Prostate gland (tissue), 2 donors: Measurements from ENCODE around the gene RAB13. TPM values are rescaled to one million over a fixed set of nuclear protein-coding genes. Genes with fewer than 3 reads are reported as not detected.

Source experiments
- DNase-seq: peaks from one replicate; pipeline ENCODE4 v3.0.0-alpha.2; 2019; ENCODE audit warnings: low spot score
- H3K27ac ChIP-seq, 2 donors: fragments of 200-600 bp; sonication (generic); 2 replicates each; pipeline ENCODE4 v1.5.1; 2017 to 2019
- H3K27me3 ChIP-seq: fragments of 200-600 bp; sonication (generic); replicated peaks from 2 replicates; pipeline ENCODE4 v1.5.1; 2019; ENCODE audit not compliant: insufficient read depth
- H3K36me3 ChIP-seq, 2 donors: fragments of 200-600 bp; sonication (generic); 1 replicate in 1 of 2; 2 replicates in 1 of 2; pipeline versions ENCODE4 v1.5.1 to v1.8.1; 2017 to 2019
- H3K4me1 ChIP-seq: fragments of 200-600 bp; sonication (generic); replicated peaks from 2 replicates; pipeline ENCODE4 v1.5.1; 2019
- H3K4me3 ChIP-seq, 2 donors: fragments of 200-600 bp; sonication (generic); 2 replicates each; pipeline ENCODE4 v1.5.1; 2017 to 2019
- H3K9me3 ChIP-seq: fragments of 200-600 bp; sonication (generic); 2 replicates; pipeline ENCODE4 v1.5.1; 2017
- CTCF ChIP-seq, 4 experiments: fragments of 200-600 bp in 2 of 4; fragments of 450-650 bp in 2 of 4; sonication (generic) in 2 of 4; IDR thresholded peaks; 1 replicate in 3 of 4; 2 replicates in 1 of 4; pipeline ENCODE4 v1.5.1; 2016 to 2019; ENCODE audit warnings: antibody characterized with exemption in 4 of 4, mild to moderate bottlenecking in 2 of 4, moderate library complexity in 2 of 4
- POLR2A ChIP-seq: fragments of 450-650 bp; IDR thresholded peaks from one replicate; pipeline ENCODE4 v1.6.1; 2016; ENCODE audit warnings: antibody characterized with exemption, mild to moderate bottlenecking
- POLR2AphosphoS5 ChIP-seq: sonication (generic); formaldehyde crosslinking; IDR thresholded peaks from one replicate; pipeline ENCODE4 v1.6.1; 2017; ENCODE audit warnings: antibody characterized with exemption
- WGBS: methylation state at CpG from one replicate; pipeline ENCODE4 v1.1.5; 2018; 5-methylcytosine and 5-hydroxymethylcytosine counted together
- intact Hi-C: fragments of 100-400 bp; cut with DNase I; formaldehyde crosslinking; loops from one replicate; pipeline ENCODE4 v1.14.2; 2022
- total RNA-seq, 2 donors: library from RNA; depleted of rRNA; stranded (reverse); fragments of >200 nt; gene quantifications; one replicate each; pipeline ENCODE4 v1.1.0, GENCODE V29; 2016

The RAB13 gene
- total RNA-seq, 2 donors from 2014 or later, result 49.1 to 49.3 TPM

GRCh38 chr1:153977250-153978240 is 8.6 kb downstream of the RAB13 start, which contains the start of gene JTB:
Gene JTB (minus strand): TSS chr1:153977674. CDS start chr1:153977252, 422 bp downstream.
- TF ChIP-seq POLR2AphosphoS5 (peak; percentile 84), POLR2A (peak; percentile 92), CTCF (IDR thresholded peaks at IDR 0.05) (peak in 2 of 4 experiments; percentile 16 to 25)
- peak; percentile 93 for DNase-seq
- H3K4me3 ChIP-seq, result peak within 1 kb of the TSS; percentile 96 to 98
- H3K9me3 ChIP-seq, result no peaks in the 10 kb centered on the region
- intact Hi-C loops, result no loop called here
- no peaks in the 10 kb centered on the region for H3K36me3 ChIP-seq
- no peaks in the 10 kb centered on the region for H3K27me3 ChIP-seq
- H3K27ac ChIP-seq, result peak within 1 kb of the TSS; percentile 96
- under 1% methylated on average over 64 of the region's 75 CpGs for WGBS
- H3K4me1 ChIP-seq, result no peaks in the 10 kb centered on the region

GRCh38 chr1:153976819-153977249 is 9.3 kb downstream of the RAB13 start:
- intact Hi-C loops, result no loop called here
- Histone ChIP-seq H3K36me3 (no peaks in the 10 kb centered on the region), H3K9me3 (no peaks in the 10 kb centered on the region), H3K27ac (peak overlapping the region; percentile 96), H3K4me3 (peak overlapping the region; percentile 96 to 98), H3K27me3 (no peaks in the 10 kb centered on the region), H3K4me1 (no peaks in the 10 kb centered on the region)
- TF ChIP-seq CTCF (IDR thresholded peaks at IDR 0.05) (no peak), POLR2AphosphoS5 (no peak), POLR2A (no peak)
- DNase-seq, result peak; percentile 24
- WGBS, result under 1% methylated on average over 16 of the region's 16 CpGs

- 77% methylated on average over 7 of the region's 7 CpGs for WGBS
- DNase-seq, result no peak
- H3K4me3 ChIP-seq, result no peak overlapping the region
- H3K27me3 ChIP-seq, result no peaks in the 10 kb centered on the region
- no peak overlapping the region for H3K27ac ChIP-seq
- no peaks in the 10 kb centered on the region for H3K4me1 ChIP-seq
- no peaks in the 10 kb centered on the region for H3K36me3 ChIP-seq
- intact Hi-C loops, result no loop called here
- TF ChIP-seq POLR2A, result no peak
- no peak for TF ChIP-seq POLR2AphosphoS5
- no peak for TF ChIP-seq CTCF (IDR thresholded peaks at IDR 0.05)
- H3K9me3 ChIP-seq, result no peaks in the 10 kb centered on the region
Measured at GRCh38 chr1:153973525-153973924, 12.6 kb downstream of the RAB13 start.

- Histone ChIP-seq H3K27ac (no peak overlapping the region), H3K4me3 (no peak overlapping the region), H3K36me3 (no peaks in the 10 kb centered on the region), H3K27me3 (no peaks in the 10 kb centered on the region), H3K9me3 (no peaks in the 10 kb centered on the region), H3K4me1 (no peaks in the 10 kb centered on the region)
- 89% methylated on average over 3 of the region's 3 CpGs for WGBS
- no peak for DNase-seq
- intact Hi-C loops, result no loop called here
- no peak for TF ChIP-seq POLR2A
- no peak for TF ChIP-seq POLR2AphosphoS5
- TF ChIP-seq CTCF (IDR thresholded peaks at IDR 0.05), result no peak
Measured at GRCh38 chr1:153973071-153973470, 13.1 kb downstream of the RAB13 start.
